Activated CD4-positive, alpha-beta memory T cell treated with anti-CD3 and anti-CD28 coated beads for 36 hours (primary cell): ENCODE results near the gene SLC8A1. TPM values are rescaled to one million over a fixed set of nuclear protein-coding genes. Genes with fewer than 3 reads are reported as not detected.

Experiments
- CTCF ChIA-PET: fragments of 350-600 bp; sonication (Branson Sonifier 250); formaldehyde crosslinking; loops from one replicate; lab custom pipeline; 2021; ENCODE audit warnings: antibody characterized with exemption, inconsistent platforms; lab: Charles Lee
- POLR2A ChIA-PET: fragments of 350-600 bp; sonication (Branson Sonifier 250); formaldehyde crosslinking; loops from one replicate; lab custom pipeline; 2021; ENCODE audit warnings: antibody characterized with exemption; lab: Charles Lee
- DNase-seq: peaks from one replicate; pipeline ENCODE4 v3.0.0-alpha.2; 2020
- H3K27ac Mint-ChIP-seq: one replicate; pipeline ENCODE4 v1.8.0; 2021; ENCODE audit warnings: mixed read lengths
- H3K27me3 Mint-ChIP-seq: one replicate; pipeline ENCODE4 v1.8.0; 2021; ENCODE audit warnings: mixed read lengths
- H3K36me3 Mint-ChIP-seq: one replicate; pipeline ENCODE4 v1.8.0; 2021; ENCODE audit warnings: mixed read lengths
- H3K4me1 Mint-ChIP-seq: one replicate; pipeline ENCODE4 v1.8.0; 2021; ENCODE audit warnings: low read depth, mixed read lengths
- H3K4me3 Mint-ChIP-seq: one replicate; pipeline ENCODE4 v1.8.0; 2021; ENCODE audit warnings: mild to moderate bottlenecking, mixed read lengths
- H3K9me3 Mint-ChIP-seq: one replicate; pipeline ENCODE4 v1.8.0; 2021; ENCODE audit warnings: mixed read lengths
- intact Hi-C: fragments of 100-400 bp; cut with micrococcal nuclease; formaldehyde crosslinking; loops from one replicate; pipeline ENCODE4 v1.15.1; 2023
- total RNA-seq, 2 experiments: library from RNA; stranded (reverse); gene quantifications; one replicate each; pipeline ENCODE4 v1.2.3, GENCODE V29; 2021

The SLC8A1 gene
- total RNA-seq, 2 experiments from 2014 or later = 0.12 to 0.19 TPM

- intact Hi-C loops = no loop called here
- H3K27ac Mint-ChIP-seq = no peak overlapping the region
- ChIA-PET POLR2A (no interaction called here), CTCF (interaction anchor here (0.7 kb wide), 1 partner anchor 436 kb away, joined by 3 read pairs; no protein-coding TSS in a partner anchor)
- no peak overlapping the region for H3K4me3 Mint-ChIP-seq
- DNase-seq = no peak
- H3K27me3 Mint-ChIP-seq = no peaks in the 10 kb centered on the region
- no peaks in the 10 kb centered on the region for H3K36me3 Mint-ChIP-seq
- no peaks in the 10 kb centered on the region for H3K4me1 Mint-ChIP-seq
- no peaks in the 10 kb centered on the region for H3K9me3 Mint-ChIP-seq
These were observed 170.6 kb downstream of the SLC8A1 start for GRCh38 chr2:40281021-40281940.

DNA sequence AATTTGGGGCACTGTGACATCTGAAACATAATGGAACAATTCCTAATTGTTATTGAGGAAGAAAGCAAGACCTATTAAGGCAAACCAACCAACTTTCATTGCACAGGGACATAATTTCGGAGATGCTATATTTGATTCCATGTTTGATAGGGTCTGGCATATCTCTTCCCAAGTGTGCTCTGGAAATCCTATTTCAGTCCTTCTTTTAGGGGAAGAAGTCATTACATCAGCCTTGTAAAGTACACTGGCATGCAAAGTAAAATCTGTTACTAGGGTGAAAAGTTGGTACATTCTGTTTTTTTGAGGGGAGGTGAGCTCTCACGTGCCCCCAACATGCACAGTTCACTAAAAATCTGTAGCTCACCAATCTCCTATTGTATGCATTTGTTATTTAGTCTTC is 172.4 kb downstream of the SLC8A1 start:
- Mint-ChIP-seq H3K27ac (no peak overlapping the region), H3K4me1 (no peaks in the 10 kb centered on the region), H3K4me3 (no peak overlapping the region), H3K36me3 (no peaks in the 10 kb centered on the region), H3K27me3 (no peaks in the 10 kb centered on the region), H3K9me3 (no peaks in the 10 kb centered on the region)
- ChIA-PET POLR2A (no interaction called here), CTCF (no interaction called here)
- intact Hi-C loops = no loop called here
- no peak for DNase-seq

- intact Hi-C loops = no loop called here
- no peaks in the 10 kb centered on the region for H3K36me3 Mint-ChIP-seq
- no peaks in the 10 kb centered on the region for H3K4me1 Mint-ChIP-seq
- H3K9me3 Mint-ChIP-seq = no peaks in the 10 kb centered on the region
- no peak overlapping the region for H3K4me3 Mint-ChIP-seq
- no peaks in the 10 kb centered on the region for H3K27me3 Mint-ChIP-seq
- CTCF ChIA-PET = no interaction called here
- DNase-seq = no peak
- POLR2A ChIA-PET = no interaction called here
- no peak overlapping the region for H3K27ac Mint-ChIP-seq
These were observed 172.9 kb downstream of the SLC8A1 start for GRCh38 chr2:40279001-40279400.

GRCh38 chr2:40276076-40276475 is 175.8 kb downstream of the SLC8A1 start:
- no peak overlapping the region for H3K4me3 Mint-ChIP-seq
- H3K27ac Mint-ChIP-seq = no peak overlapping the region
- DNase-seq = no peak
- ChIA-PET CTCF (no interaction called here), POLR2A (no interaction called here)
- H3K9me3 Mint-ChIP-seq = no peaks in the 10 kb centered on the region
- no peaks in the 10 kb centered on the region for H3K27me3 Mint-ChIP-seq
- intact Hi-C loops = no loop called here
- H3K36me3 Mint-ChIP-seq = no peaks in the 10 kb centered on the region
- no peaks in the 10 kb centered on the region for H3K4me1 Mint-ChIP-seq

DNA sequence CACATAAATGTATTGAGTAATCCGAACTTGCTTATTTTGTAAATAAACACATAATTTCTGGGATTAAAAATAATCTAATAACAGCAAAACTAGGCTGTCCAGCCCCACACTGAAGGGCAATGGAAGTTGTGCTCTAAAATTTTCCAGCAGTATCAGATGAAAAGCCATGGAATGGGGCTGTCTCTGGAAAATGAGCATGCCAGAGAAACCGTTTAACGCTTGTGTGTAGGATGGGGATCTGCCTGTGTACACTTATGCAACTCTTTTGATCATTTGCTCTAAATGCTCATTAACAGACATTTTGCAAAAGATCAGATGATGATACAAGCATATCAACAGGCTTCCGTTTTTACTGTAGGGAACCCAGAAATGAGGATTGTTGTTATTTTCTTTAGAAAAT is 177.6 kb downstream of the SLC8A1 start:
- ChIA-PET POLR2A (no interaction called here), CTCF (no interaction called here)
- no peak for DNase-seq
- Mint-ChIP-seq H3K27me3 (no peaks in the 10 kb centered on the region), H3K4me1 (no peaks in the 10 kb centered on the region), H3K36me3 (no peaks in the 10 kb centered on the region), H3K4me3 (no peak overlapping the region), H3K27ac (no peak overlapping the region), H3K9me3 (no peaks in the 10 kb centered on the region)
- intact Hi-C loops = no loop called here

- CTCF ChIA-PET = no interaction called here
- no peaks in the 10 kb centered on the region for H3K4me1 Mint-ChIP-seq
- no peaks in the 10 kb centered on the region for H3K36me3 Mint-ChIP-seq
- intact Hi-C loops = no loop called here
- no peaks in the 10 kb centered on the region for H3K27me3 Mint-ChIP-seq
- H3K27ac Mint-ChIP-seq = no peak overlapping the region
- no peak for DNase-seq
- no peaks in the 10 kb centered on the region for H3K9me3 Mint-ChIP-seq
- H3K4me3 Mint-ChIP-seq = no peak overlapping the region
- POLR2A ChIA-PET = no interaction called here
These were observed 178.1 kb downstream of the SLC8A1 start for GRCh38 chr2:40273734-40274182.

GRCh38 chr2:40271094-40271493 is 180.8 kb downstream of the SLC8A1 start:
- H3K4me3 Mint-ChIP-seq = no peak overlapping the region
- no peak overlapping the region for H3K27ac Mint-ChIP-seq
- ChIA-PET CTCF (no interaction called here), POLR2A (no interaction called here)
- H3K9me3 Mint-ChIP-seq = no peaks in the 10 kb centered on the region
- H3K36me3 Mint-ChIP-seq = no peaks in the 10 kb centered on the region
- H3K4me1 Mint-ChIP-seq = no peaks in the 10 kb centered on the region
- no peak for DNase-seq
- no peaks in the 10 kb centered on the region for H3K27me3 Mint-ChIP-seq
- intact Hi-C loops = no loop called here

DNA sequence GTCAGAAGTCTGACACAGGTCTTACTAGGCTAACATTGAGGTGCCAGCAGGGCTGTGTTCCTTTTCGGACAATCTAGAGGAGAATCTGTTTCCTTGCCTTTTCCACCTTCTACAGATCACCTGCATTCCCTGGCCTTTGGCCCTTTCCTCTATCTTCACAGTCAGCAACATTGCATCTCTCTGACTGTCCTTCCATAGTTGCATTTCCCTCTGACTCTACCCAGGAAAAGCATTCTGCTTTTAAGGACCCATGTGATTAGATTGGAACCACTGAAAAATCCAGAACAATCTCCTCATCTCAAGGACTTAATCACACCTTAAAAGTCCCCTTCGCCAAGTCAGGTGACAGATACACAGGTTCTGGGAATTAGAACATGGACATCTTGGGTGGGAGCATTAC is 181.5 kb downstream of the SLC8A1 start:
- Mint-ChIP-seq H3K27ac (no peak overlapping the region), H3K4me3 (no peak overlapping the region), H3K4me1 (no peaks in the 10 kb centered on the region), H3K9me3 (no peaks in the 10 kb centered on the region), H3K27me3 (no peaks in the 10 kb centered on the region), H3K36me3 (no peaks in the 10 kb centered on the region)
- ChIA-PET CTCF (no interaction called here), POLR2A (no interaction called here)
- no peak for DNase-seq
- intact Hi-C loops = no loop called here

DNA sequence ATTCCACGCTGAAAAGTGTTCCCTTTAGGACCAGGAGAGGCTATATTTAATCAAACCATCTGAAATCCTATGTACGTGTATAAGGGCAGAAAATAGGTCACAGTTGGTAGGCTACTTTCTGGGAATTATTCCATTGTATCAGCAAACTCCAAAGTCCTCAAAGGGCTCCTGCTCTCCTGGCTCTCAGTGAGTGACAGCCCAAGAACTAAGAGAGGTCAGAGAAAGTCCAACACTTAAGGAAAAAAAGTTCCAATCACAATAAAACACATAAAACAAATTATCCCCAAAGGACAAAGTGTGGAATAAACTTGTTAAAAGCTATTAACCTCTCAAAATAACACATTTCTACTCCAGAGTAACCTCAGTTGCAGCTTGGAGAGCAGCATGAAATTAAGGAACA is 183.3 kb downstream of the SLC8A1 start:
- DNase-seq = no peak
- intact Hi-C loops = no loop called here
- Mint-ChIP-seq H3K4me1 (no peaks in the 10 kb centered on the region), H3K9me3 (no peaks in the 10 kb centered on the region), H3K27ac (no peak overlapping the region), H3K36me3 (no peaks in the 10 kb centered on the region), H3K27me3 (no peaks in the 10 kb centered on the region), H3K4me3 (no peak overlapping the region)
- ChIA-PET CTCF (no interaction called here), POLR2A (no interaction called here)

DNA sequence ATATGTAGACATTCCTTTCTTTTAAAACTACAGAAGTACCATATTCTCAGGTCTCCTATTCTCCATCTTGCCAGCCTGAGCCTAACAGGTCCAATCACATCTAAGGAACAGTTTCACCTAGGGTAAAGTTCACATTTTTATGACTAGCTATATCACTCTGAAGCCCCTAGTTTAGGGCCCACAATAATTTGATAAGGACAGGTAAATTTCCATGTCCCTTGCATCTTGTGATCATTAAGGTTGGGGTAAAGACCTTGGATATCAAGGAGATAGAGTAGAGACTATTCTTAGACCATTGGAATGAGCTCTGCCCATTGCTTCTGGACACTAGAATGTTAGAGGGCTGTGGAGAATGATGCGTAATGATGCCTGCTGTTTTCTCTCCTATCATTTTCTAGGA is 185.7 kb downstream of the SLC8A1 start:
- H3K27me3 Mint-ChIP-seq = no peaks in the 10 kb centered on the region
- ChIA-PET CTCF (no interaction called here), POLR2A (no interaction called here)
- H3K36me3 Mint-ChIP-seq = no peaks in the 10 kb centered on the region
- H3K9me3 Mint-ChIP-seq = no peaks in the 10 kb centered on the region
- no peak overlapping the region for H3K27ac Mint-ChIP-seq
- no peak overlapping the region for H3K4me3 Mint-ChIP-seq
- DNase-seq = no peak
- intact Hi-C loops = no loop called here
- H3K4me1 Mint-ChIP-seq = no peaks in the 10 kb centered on the region

DNA sequence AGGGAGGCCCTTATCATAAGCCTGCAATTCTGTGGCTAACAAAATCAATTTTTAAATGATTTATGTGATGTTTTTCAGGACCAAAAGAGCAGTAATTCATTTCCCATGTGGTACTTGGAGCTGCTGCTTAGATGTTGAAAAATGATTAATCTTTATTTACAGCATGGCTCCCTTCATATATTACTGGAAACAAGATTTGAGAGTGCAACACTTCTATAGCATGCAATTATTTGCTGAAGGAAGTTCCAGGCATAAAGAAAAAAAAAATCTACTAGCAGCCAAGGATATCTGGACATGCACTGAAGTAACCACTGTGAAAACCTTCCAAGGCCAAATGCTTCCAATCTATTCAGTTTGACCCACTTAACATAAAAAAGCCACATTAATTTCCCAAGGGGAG is 186.3 kb downstream of the SLC8A1 start:
- intact Hi-C loops = no loop called here
- H3K27me3 Mint-ChIP-seq = no peaks in the 10 kb centered on the region
- no peak overlapping the region for H3K27ac Mint-ChIP-seq
- H3K4me1 Mint-ChIP-seq = no peaks in the 10 kb centered on the region
- no peak overlapping the region for H3K4me3 Mint-ChIP-seq
- H3K9me3 Mint-ChIP-seq = no peaks in the 10 kb centered on the region
- H3K36me3 Mint-ChIP-seq = no peaks in the 10 kb centered on the region
- DNase-seq = no peak
- CTCF ChIA-PET = interaction anchor here (1.1 kb wide), 1 partner anchor 35 kb away, joined by 4 read pairs; no protein-coding TSS in a partner anchor
- POLR2A ChIA-PET = no interaction called here

DNA sequence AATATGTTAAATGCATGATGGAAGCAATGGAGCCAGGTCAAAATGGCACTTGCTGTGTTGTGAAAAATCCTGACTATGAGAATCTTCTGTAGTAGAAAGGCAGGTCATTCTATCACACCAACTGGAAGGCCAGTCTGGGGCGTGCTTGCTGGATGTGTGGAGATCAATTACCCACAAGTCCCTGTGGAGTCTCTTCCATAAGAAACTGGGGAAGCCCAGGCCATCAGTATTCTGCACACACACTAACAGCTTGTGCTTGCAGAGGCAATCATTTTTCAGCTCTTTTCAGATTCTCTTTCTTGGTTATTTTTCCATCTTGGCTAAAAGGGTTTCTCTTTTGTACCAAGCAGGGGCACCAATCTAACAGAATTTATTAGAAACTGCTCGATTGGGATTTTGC is 190.8 kb downstream of the SLC8A1 start:
- intact Hi-C loops = no loop called here
- ChIA-PET POLR2A (no interaction called here), CTCF (no interaction called here)
- no peaks in the 10 kb centered on the region for H3K9me3 Mint-ChIP-seq
- H3K27ac Mint-ChIP-seq = no peak overlapping the region
- H3K4me1 Mint-ChIP-seq = no peaks in the 10 kb centered on the region
- H3K27me3 Mint-ChIP-seq = no peaks in the 10 kb centered on the region
- H3K36me3 Mint-ChIP-seq = no peaks in the 10 kb centered on the region
- no peak for DNase-seq
- H3K4me3 Mint-ChIP-seq = no peak overlapping the region

GRCh38 chr2:40260437-40260836 is 191.5 kb downstream of the SLC8A1 start:
- H3K27ac Mint-ChIP-seq = no peak overlapping the region
- H3K27me3 Mint-ChIP-seq = no peaks in the 10 kb centered on the region
- intact Hi-C loops = no loop called here
- no peaks in the 10 kb centered on the region for H3K9me3 Mint-ChIP-seq
- no peak for DNase-seq
- no peak overlapping the region for H3K4me3 Mint-ChIP-seq
- POLR2A ChIA-PET = no interaction called here
- H3K36me3 Mint-ChIP-seq = no peaks in the 10 kb centered on the region
- no peaks in the 10 kb centered on the region for H3K4me1 Mint-ChIP-seq
- CTCF ChIA-PET = no interaction called here
